H1 (cell line): ENCODE data around the gene POLDIP3. TPM values are rescaled to one million over a fixed set of nuclear protein-coding genes. Genes with fewer than 3 reads are reported as not detected.

ENCODE experiments used
- CTCF ChIA-PET: fragments of 300-600 bp; sonication (Branson Sonifier 250); formaldehyde crosslinking; loops from one replicate; lab custom pipeline; 2021; ENCODE audit not compliant: partially characterized antibody; lab: Charles Lee
- POLR2A ChIA-PET: fragments of 300-600 bp; sonication (Branson Sonifier 250); formaldehyde crosslinking; loops from one replicate; lab custom pipeline; 2021; ENCODE audit warnings: inconsistent platforms; ENCODE audit not compliant: partially characterized antibody; lab: Charles Lee
- DNase-seq, 2 experiments: peaks; one replicate each; pipeline versions ENCODE4 v3.0.0 to v3.0.0-alpha.2; 2010 to 2022; ENCODE audit warnings: low spot score in 2 of 2, low read depth in 1 of 2, mixed read lengths in 1 of 2
- FAIRE-seq: peaks from 2 replicates; lab custom pipeline; 2011; peaks lifted over from hg19 to GRCh38; lab: Jason Lieb, UNC
- H2AFZ ChIP-seq: 2 replicates; pipeline ENCODE4 v1.8.1; 2012; ENCODE audit warnings: low read length, inconsistent platforms
- H2AK5ac ChIP-seq: 2 replicates; pipeline ENCODE4 v1.6.1; 2013; ENCODE audit warnings: low read depth, low read length
- H2BK120ac ChIP-seq: replicated peaks from 2 replicates; pipeline ENCODE3; 2013; ENCODE audit warnings: low read depth, low read length, inconsistent platforms
- H2BK12ac ChIP-seq: 2 replicates; pipeline ENCODE4 v1.6.1; 2013; ENCODE audit warnings: low read depth, low read length
- H2BK15ac ChIP-seq: 2 replicates; pipeline ENCODE4 v1.6.1; 2013; ENCODE audit warnings: low read length
- H2BK20ac ChIP-seq: 2 replicates; pipeline ENCODE4 v1.6.1; 2013; ENCODE audit warnings: low read length
- H2BK5ac ChIP-seq: 2 replicates; pipeline ENCODE4 v1.6.1; 2013; ENCODE audit warnings: low read depth, low read length
- H3K14ac ChIP-seq: 2 replicates; pipeline ENCODE4 v1.6.1; 2013; ENCODE audit warnings: inconsistent platforms; ENCODE audit not compliant: insufficient read length
- H3K18ac ChIP-seq: 2 replicates; pipeline ENCODE4 v1.6.1; 2013; ENCODE audit warnings: low read length; ENCODE audit errors: extremely low read depth
- H3K23ac ChIP-seq: 2 replicates; pipeline ENCODE4 v1.6.1; 2013; ENCODE audit warnings: inconsistent platforms; ENCODE audit not compliant: insufficient read length
- H3K23me2 ChIP-seq: 2 replicates; pipeline ENCODE4 v1.6.1; 2013; ENCODE audit warnings: low read depth, low read length
- H3K27ac ChIP-seq: 2 replicates; pipeline ENCODE4 v1.6.1; 2011; ENCODE audit warnings: low read depth, low read length, inconsistent platforms
- H3K27me3 ChIP-seq, 4 experiments: replicated peaks in 1 of 4; 1 replicate in 1 of 4; 2 replicates in 3 of 4; pipeline versions ENCODE4 v1.6.1 to v1.8.1; 2011 to 2013; ENCODE audit warnings: low read length in 3 of 4, mild to moderate bottlenecking in 3 of 4, inconsistent platforms in 2 of 4, mixed read lengths in 2 of 4, moderate library complexity in 1 of 4; ENCODE audit not compliant: control insufficient read depth in 3 of 4, insufficient read depth in 3 of 4; ENCODE audit errors: extremely low read depth in 1 of 4
- H3K36me3 ChIP-seq, 4 experiments: 2 replicates each; pipeline versions ENCODE4 v1.6.1 to v1.8.1; 2011 to 2013; ENCODE audit warnings: mild to moderate bottlenecking in 4 of 4, low read length in 3 of 4, moderate library complexity in 2 of 4, control low read depth in 1 of 4, inconsistent platforms in 1 of 4; ENCODE audit not compliant: insufficient read depth in 4 of 4, control insufficient read depth in 2 of 4
- H3K4ac ChIP-seq: replicated peaks from 2 replicates; pipeline ENCODE3; 2013; ENCODE audit warnings: low read length, low read depth, mixed read lengths, inconsistent platforms; ENCODE audit not compliant: insufficient read length
- H3K4me1 ChIP-seq, 4 experiments: replicated peaks in 1 of 4; 1 replicate in 1 of 4; 2 replicates in 3 of 4; pipeline versions ENCODE4 v1.6.1 to v1.8.1; 2011 to 2013; ENCODE audit warnings: low read length in 3 of 4, inconsistent platforms in 2 of 4, mixed read lengths in 1 of 4; ENCODE audit not compliant: insufficient read depth in 4 of 4, control insufficient read depth in 3 of 4
- H3K4me2 ChIP-seq, 2 experiments: 2 replicates each; pipeline versions ENCODE4 v1.6.1 to v1.8.1; 2011 to 2013; ENCODE audit warnings: low read depth in 2 of 2, low read length in 2 of 2, control low read depth in 1 of 2, inconsistent platforms in 1 of 2, mild to moderate bottlenecking in 1 of 2; ENCODE audit not compliant: insufficient read depth in 1 of 2
- H3K4me3 ChIP-seq, 4 experiments: fragments of 200-600, 300-600 bp in 1 of 4; sonication (generic), shearing (Covaris generic), sonication (Bioruptor Twin) in 1 of 4; 2 replicates each; pipeline versions ENCODE4 v1.5.1 to v1.8.1; 2011 to 2016; ENCODE audit warnings: low read length in 4 of 4, low read depth in 3 of 4, control low read depth in 2 of 4, inconsistent platforms in 2 of 4, mild to moderate bottlenecking in 2 of 4, mixed read lengths in 1 of 4, moderate library complexity in 1 of 4; ENCODE audit not compliant: insufficient read depth in 2 of 4; ENCODE audit errors: extremely low read depth in 1 of 4
- H3K56ac ChIP-seq: replicated peaks from 2 replicates; pipeline ENCODE3; 2013; ENCODE audit warnings: low read depth, mild to moderate bottlenecking, mixed read lengths, low read length, inconsistent platforms; ENCODE audit not compliant: insufficient read length
- H3K79me1 ChIP-seq: 2 replicates; pipeline ENCODE4 v1.6.1; 2013; ENCODE audit warnings: low read depth, low read length, control low read depth
- H3K79me2 ChIP-seq, 2 experiments: 2 replicates each; pipeline versions ENCODE4 v1.6.1 to v1.8.1; 2012 to 2013; ENCODE audit warnings: low read length in 2 of 2, mild to moderate bottlenecking in 2 of 2, inconsistent platforms in 1 of 2; ENCODE audit not compliant: insufficient read depth in 2 of 2, control insufficient read depth in 1 of 2
- H3K9ac ChIP-seq, 4 experiments: replicated peaks in 1 of 4; 1 replicate in 1 of 4; 2 replicates in 3 of 4; pipeline versions ENCODE4 v1.6.1 to v1.8.1; 2011 to 2013; ENCODE audit warnings: low read depth in 3 of 4, low read length in 3 of 4, control low read depth in 2 of 4, mild to moderate bottlenecking in 2 of 4, moderate library complexity in 2 of 4, inconsistent platforms in 1 of 4; ENCODE audit errors: extremely low read depth in 1 of 4
- H3K9me3 ChIP-seq, 2 experiments: 2 replicates each; pipeline versions ENCODE4 v1.6.1 to v1.8.1; 2012 to 2013; ENCODE audit warnings: mild to moderate bottlenecking in 2 of 2, moderate library complexity in 2 of 2, control low read depth in 1 of 2, inconsistent platforms in 1 of 2, low read depth in 1 of 2, low read length in 1 of 2, mixed read lengths in 1 of 2; ENCODE audit not compliant: insufficient read depth in 2 of 2
- H4K20me1 ChIP-seq, 2 experiments: replicated peaks in 1 of 2; 2 replicates each; pipeline versions ENCODE3 to v1.8.1; 2011 to 2013; ENCODE audit warnings: inconsistent platforms in 2 of 2, low read length in 2 of 2, mild to moderate bottlenecking in 1 of 2; ENCODE audit not compliant: insufficient read depth in 2 of 2, control insufficient read depth in 1 of 2
- H4K5ac ChIP-seq: 2 replicates; pipeline ENCODE4 v1.6.1; 2013; ENCODE audit warnings: low read length, low read depth, mixed read lengths, inconsistent platforms; ENCODE audit not compliant: insufficient read length
- H4K8ac ChIP-seq: 2 replicates; pipeline ENCODE4 v1.8.0; 2013; ENCODE audit warnings: mild to moderate bottlenecking, moderate library complexity, low read length, inconsistent platforms; ENCODE audit not compliant: insufficient read depth; ENCODE audit errors: extremely low read depth
- H4K91ac ChIP-seq: replicated peaks from 2 replicates; pipeline ENCODE3; 2013; ENCODE audit warnings: low read length, mixed read lengths, inconsistent platforms; ENCODE audit not compliant: insufficient read length
- CREB1 ChIP-seq: IDR thresholded peaks from 2 replicates; pipeline ENCODE4 v1.6.1; 2012; ENCODE audit warnings: inconsistent platforms
- EGR1 ChIP-seq: IDR thresholded peaks from 2 replicates; pipeline ENCODE4 v1.6.1; 2011; ENCODE audit warnings: low read depth, low read length, borderline replicate concordance
- EZH2 ChIP-seq: fragments of 200-600 bp; sonication (generic); IDR thresholded peaks from 2 replicates; pipeline ENCODE4 v1.7.1; 2012; ENCODE audit warnings: low read depth, mild to moderate bottlenecking, moderate library complexity, low read length, inconsistent platforms; ENCODE audit not compliant: severe bottlenecking
- KDM4A ChIP-seq: IDR thresholded peaks from one replicate; pipeline ENCODE4 v1.7.1; 2012; ENCODE audit warnings: low read depth, mild to moderate bottlenecking, moderate library complexity, low read length, inconsistent platforms; ENCODE audit not compliant: severe bottlenecking
- RFX5 ChIP-seq: IDR thresholded peaks from 2 replicates; pipeline ENCODE4 v1.6.1; 2011; ENCODE audit warnings: low read depth, low read length, improper control_type of control experiment, borderline replicate concordance
- SIX5 ChIP-seq: IDR thresholded peaks from 2 replicates; pipeline ENCODE4 v1.6.1; 2011; ENCODE audit warnings: mild to moderate bottlenecking, low read depth, low read length
- SP1 ChIP-seq: IDR thresholded peaks from 2 replicates; pipeline ENCODE4 v1.6.1; 2011; ENCODE audit warnings: low read depth, low read length
- SP2 ChIP-seq: IDR thresholded peaks from 2 replicates; pipeline ENCODE4 v1.6.1; 2012; ENCODE audit warnings: mild to moderate bottlenecking, low read length, inconsistent platforms
- SP4 ChIP-seq: IDR thresholded peaks from 2 replicates; pipeline ENCODE4 v1.6.1; 2012; ENCODE audit warnings: low read length, inconsistent platforms
- TAF1 ChIP-seq: IDR thresholded peaks from 2 replicates; pipeline ENCODE4 v1.6.1; 2011; ENCODE audit warnings: mild to moderate bottlenecking, low read depth, low read length
- TAF7 ChIP-seq: optimal IDR thresholded peaks from 2 replicates; pipeline ENCODE3; 2011; ENCODE audit warnings: low read depth, mild to moderate bottlenecking, inconsistent platforms, low read length, moderate library complexity, borderline replicate concordance
- YY1 ChIP-seq: IDR thresholded peaks from 2 replicates; pipeline ENCODE4 v1.6.1; 2011; ENCODE audit warnings: low read depth, mild to moderate bottlenecking, low read length
- WGBS, 2 experiments: shearing (Covaris generic) in 1 of 2; methylation state at CpG; one replicate each; pipeline versions ENCODE4 v1.1.6 to v1.1.7; 2013 to 2015; ENCODE audit warnings: low lambda C conversion rate in 2 of 2, mixed read lengths in 2 of 2, inconsistent platforms in 1 of 2, low coverage in 1 of 2, missing lambda C conversion rate in 1 of 2; ENCODE audit not compliant: insufficient replicate concordance in 2 of 2, insufficient coverage in 1 of 2, insufficient read length in 1 of 2; ENCODE audit errors: extremely low coverage in 1 of 2, missing lambda C conversion rate in 1 of 2; 5-methylcytosine and 5-hydroxymethylcytosine counted together
- polyA plus RNA-seq, 7 experiments: library from polyadenylated mRNA; depleted of rRNA in 3 of 7; stranded (reverse) in 5 of 7; unstranded in 2 of 7; fragments of >200 nt in 5 of 7; fragments of 200-250 nt in 2 of 7; gene quantifications; 1 replicate in 5 of 7; 2 replicates in 1 of 7; 4 replicates in 1 of 7; pipeline versions ENCODE4 v1.2.1 to v1.2.3, GENCODE V29; 2011 to 2013; ENCODE audit warnings: missing spikeins in 2 of 7, mixed read lengths in 2 of 7
- total RNA-seq: library from RNA; stranded (reverse); fragmentation: NEBNext Ultra II Directional; extraction: Animal tissue kit (Norgen Biotek cat#: 25700); gene quantifications from 2 replicates; pipeline ENCODE4 v1.2.1, GENCODE V29; 2021

The POLDIP3 gene
- total and polyA plus RNA-seq, 2 of the 8 experiments (the other 6 are each of a cell fraction or from before 2014, with no cell fraction given), result 43.5 to 84.6 TPM

DNA sequence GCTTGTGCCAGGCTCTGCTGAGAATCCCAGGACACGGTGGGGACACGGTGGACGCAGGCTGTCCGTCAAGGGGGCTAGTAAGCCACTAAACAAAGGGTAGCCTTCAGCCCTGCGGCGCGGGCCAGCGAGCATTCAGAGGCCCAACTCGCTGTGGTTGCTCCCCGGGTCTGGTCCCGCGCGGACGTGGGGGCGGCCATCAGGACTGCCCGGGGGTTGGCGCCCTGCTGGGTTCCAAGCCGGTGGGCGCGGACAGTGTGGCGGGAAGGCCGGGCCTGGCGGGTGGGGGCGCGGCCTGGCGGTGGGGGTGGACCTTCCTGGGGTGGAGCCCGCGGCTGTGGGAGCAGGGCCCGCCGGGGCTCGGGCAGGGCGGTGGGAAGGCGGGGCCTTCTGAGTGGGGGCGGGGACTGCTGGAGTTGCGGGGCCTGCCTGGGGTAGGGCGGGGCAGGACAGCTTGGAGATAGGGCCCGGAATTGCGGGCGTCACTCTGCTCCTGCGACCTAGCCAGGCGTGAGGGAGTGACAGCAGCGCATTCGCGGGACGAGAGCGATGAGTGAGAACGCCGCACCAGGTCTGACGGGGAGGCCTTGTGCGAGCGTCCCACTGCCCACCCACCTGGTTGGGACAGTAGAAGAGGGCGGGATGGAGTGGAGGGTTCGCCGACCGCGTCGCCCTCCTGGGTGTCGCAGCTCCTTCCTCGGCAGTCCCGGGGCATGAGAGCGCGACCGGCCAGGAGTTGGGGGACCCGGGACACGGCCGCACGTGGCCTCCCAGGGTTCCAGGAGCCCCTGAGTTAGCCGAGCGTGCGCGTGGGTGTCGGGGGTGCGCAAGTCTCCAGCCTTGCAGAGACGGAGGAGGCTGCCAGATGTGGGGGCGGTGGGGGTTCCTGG, 61.0 kb downstream of the POLDIP3 start, which contains the start of gene SERHL2:
Gene SERHL2 (plus strand): TSS at position 482 of the 887 bp plus-strand sequence. CDS start 65 bp downstream, at position 547.
- H3K27ac ChIP-seq, result no peak within 1 kb of the TSS
- TF ChIP-seq SP1, result no peak
- TF ChIP-seq EGR1, result no peak
- TF ChIP-seq KDM4A, result peak; percentile 39
- 0 out of 2 replicates have a peak, but pooled peaks have one; percentile 32 for TF ChIP-seq TAF1
- TF ChIP-seq TAF7, result no peak
- TF ChIP-seq SP4, result no peak
- no peak for TF ChIP-seq SIX5
- no peak for TF ChIP-seq YY1
- TF ChIP-seq SP2, result no peak
- no peak for TF ChIP-seq RFX5
- 0 out of 2 replicates have a peak, but pooled peaks have one; percentile 9 for TF ChIP-seq CREB1
- TF ChIP-seq EZH2, result no peak

More for the DNA sequence above, 61.0 kb downstream of the POLDIP3 start, which contains the start of gene SERHL2:
- H3K4ac ChIP-seq, result no peak within 1 kb of the TSS
- no peak within 1 kb of the TSS for H3K23ac ChIP-seq
- no peak within 1 kb of the TSS for H3K14ac ChIP-seq
- H3K79me2 ChIP-seq, result no peaks in the 10 kb centered on the region
- peaks cover 0 to 13% (median 4%) of the 10 kb centered on the region in 4 experiments; a peak in 4 of 7 replicates for H3K4me1 ChIP-seq
- peak within 1 kb of the TSS; percentile 44 to 73 (median 56) for H3K4me3 ChIP-seq
- DNase-seq, result peak; percentile 31 to 93
- H3K18ac ChIP-seq, result peak within 1 kb of the TSS; percentile 83
- ChIA-PET CTCF (interaction anchor here (0.6 to 1.1 kb wide), 2 partner anchors 21 to 67 kb away, joined by 3 read pairs; no protein-coding TSS in a partner anchor), POLR2A (interaction anchor here (0.6 to 2.3 kb wide), 7 partner anchors 9 to 384 kb away, joined by 3 to 8 read pairs (median 4); partner anchors contain the start of gene POLDIP3)
- no peak for FAIRE-seq
- H4K91ac ChIP-seq, result peak within 1 kb of the TSS; percentile 14
- peak within 1 kb of the TSS; percentile 91 to 99 for H3K4me2 ChIP-seq
- no peaks in the 10 kb centered on the region for H4K20me1 ChIP-seq
- H3K27me3 ChIP-seq, result peaks cover 0 to 10% (median 9%) of the 10 kb centered on the region in 4 experiments; a peak in 4 of 7 replicates
- H2BK15ac ChIP-seq, result peak within 1 kb of the TSS; percentile 29; the same call in 1 of the 2 replicates
- no peak within 1 kb of the TSS; the same call in 1 of the 2 replicates for H2BK5ac ChIP-seq
- H3K9me3 ChIP-seq, result peaks cover 7 to 9% of the 10 kb centered on the region in 2 experiments; a peak in 2 of 4 replicates
- no peak within 1 kb of the TSS for H4K5ac ChIP-seq
- H2AFZ ChIP-seq, result no peak within 1 kb of the TSS; the same call in 1 of the 2 replicates
- H2AK5ac ChIP-seq, result no peak within 1 kb of the TSS
- H2BK12ac ChIP-seq, result peak within 1 kb of the TSS; percentile 75; the same call in 1 of the 2 replicates
- H2BK20ac ChIP-seq, result no peak within 1 kb of the TSS; the same call in 1 of the 2 replicates
- H3K36me3 ChIP-seq, result no peaks in the 10 kb centered on the region
- no peak within 1 kb of the TSS for H3K56ac ChIP-seq
- H3K79me1 ChIP-seq, result no peaks in the 10 kb centered on the region
- H4K8ac ChIP-seq, result no peak within 1 kb of the TSS; the same call in 1 of the 2 replicates
- H3K9ac ChIP-seq, result no peak within 1 kb of the TSS; a peak in 1 of 7 replicates
- WGBS, 2 experiments, result 15% methylated on average over 35 of the region's 75 CpGs; no CpG with 5 or more reads in 1 of the 2 experiments
- H3K23me2 ChIP-seq, result peaks cover 6% of the 10 kb centered on the region; the same call in 1 of the 2 replicates
- no peak within 1 kb of the TSS for H2BK120ac ChIP-seq
